Peyer's patch (tissue), 4 donors: ENCODE measurements around the gene PDHB. TPM values are rescaled to one million over a fixed set of nuclear protein-coding genes. Genes with fewer than 3 reads are reported as not detected.

ENCODE experiments used
- DNase-seq, 3 donors: peaks; one replicate each; pipeline ENCODE4 v3.0.0-alpha.2; 2017 to 2019
- H3K27ac ChIP-seq, 4 donors: fragments of 200-600 bp; sonication (generic); one replicate each; pipeline ENCODE4 v1.5.1; 2016 to 2019
- H3K27me3 ChIP-seq, 2 donors: fragments of 200-600 bp; sonication (generic); one replicate each; pipeline ENCODE4 v1.5.1; 2019
- H3K36me3 ChIP-seq, 3 donors: fragments of 200-600 bp; sonication (generic); one replicate each; pipeline ENCODE4 v1.5.1; 2016 to 2019
- H3K4me1 ChIP-seq, 4 donors: fragments of 200-600 bp; sonication (generic); one replicate each; pipeline ENCODE4 v1.5.1; 2016 to 2019
- H3K4me3 ChIP-seq, 4 donors: fragments of 200-600 bp; sonication (generic); 1 replicate in 3 of 4; 2 replicates in 1 of 4; pipeline ENCODE4 v1.5.1; 2016 to 2019; ENCODE audit warnings: mild to moderate bottlenecking in 1 of 4
- H3K9me3 ChIP-seq, 4 donors: fragments of 200-600 bp; sonication (generic); one replicate each; pipeline ENCODE4 v1.5.1; 2016 to 2019; ENCODE audit warnings: mild to moderate bottlenecking in 1 of 4
- CTCF ChIP-seq, 6 experiments: fragments of 450-650 bp in 4 of 6; fragments of 200-600 bp in 2 of 6; sonication (generic) in 1 of 6; IDR thresholded peaks; one replicate each; pipeline ENCODE4 v1.5.1; 2017 to 2019; ENCODE audit warnings: antibody characterized with exemption in 6 of 6, mild to moderate bottlenecking in 3 of 6, moderate library complexity in 1 of 6
- POLR2A ChIP-seq, 2 donors: fragments of 450-650 bp; IDR thresholded peaks; one replicate each; pipeline ENCODE4 v1.5.1; 2017; ENCODE audit warnings: antibody characterized with exemption in 2 of 2, mild to moderate bottlenecking in 2 of 2, moderate library complexity in 2 of 2
- total RNA-seq, 4 donors: library from RNA; depleted of rRNA; stranded (reverse); fragments of >200 nt; gene quantifications; one replicate each; pipeline ENCODE4 v1.1.0, GENCODE V29; 2016

The PDHB gene
- total RNA-seq, 4 donors from 2014 or later, result 66.6 to 126 (median 96.8) TPM

- H3K4me3 ChIP-seq, result no peak overlapping the region
- TF ChIP-seq CTCF (IDR thresholded peaks at IDR 0.05) (no peak), POLR2A (IDR thresholded peaks at IDR 0.05) (no peak)
- no peak for DNase-seq
- H3K9me3 ChIP-seq, result no peaks in the 10 kb centered on the region
- no peaks in the 10 kb centered on the region for H3K27me3 ChIP-seq
- no peaks in the 10 kb centered on the region for H3K4me1 ChIP-seq
- no peak overlapping the region for H3K27ac ChIP-seq
- no peaks in the 10 kb centered on the region for H3K36me3 ChIP-seq
Observed at GRCh38 chr3:58379351-58380073, 54.1 kb downstream of the PDHB start.

GRCh38 chr3:58377750-58378149, 55.9 kb downstream of the PDHB start:
- Histone ChIP-seq H3K27me3 (no peaks in the 10 kb centered on the region), H3K9me3 (no peaks in the 10 kb centered on the region), H3K4me1 (no peaks in the 10 kb centered on the region), H3K4me3 (no peak overlapping the region), H3K36me3 (no peaks in the 10 kb centered on the region), H3K27ac (no peak overlapping the region)
- no peak for DNase-seq
- TF ChIP-seq CTCF (IDR thresholded peaks at IDR 0.05) (no peak), POLR2A (IDR thresholded peaks at IDR 0.05) (no peak)

Other genes starting within 250 kb of the PDHB start
- gene DNASE1L3, start 222.9 kb downstream of the PDHB start, total RNA-seq, result 10 to 100 TPM in 1 of 4 donors, 1 to 10 TPM in 3; 1.9 to 47.0 (median 3.9) TPM
- gene ABHD6, start 196.0 kb downstream of the PDHB start, total RNA-seq, result 10 to 100 TPM in 3 of 4 donors, 1 to 10 TPM in 1; 9.1 to 97.6 (median 55.7) TPM
- 10 to 100 TPM in 3 of 4 donors, 1 to 10 TPM in 1; 9.9 to 23.1 (median 13.4) TPM for gene RPP14, start 127.6 kb downstream of the PDHB start, total RNA-seq
- 10 to 100 TPM in 1 of 4 donors, 1 to 10 TPM in 2, not detected in 1; 4.8 to 12.8 (median 6.5) TPM for gene HTD2, start 127.3 kb downstream of the PDHB start, total RNA-seq
- 10 to 100 TPM; 15.3 to 73.4 (median 28.4) TPM for gene PXK, start 100.9 kb downstream of the PDHB start, total RNA-seq
- 10 to 100 TPM; 10.3 to 14.9 (median 11.9) TPM for gene KCTD6, start 58.3 kb upstream of the PDHB start, total RNA-seq
- 100 to 1,000 TPM in 3 of 4 donors, 10 to 100 TPM in 1; 54.5 to 162 (median 142) TPM for gene ACOX2, start 103.4 kb upstream of the PDHB start, total RNA-seq
- 10 to 100 TPM; 11.0 to 93.3 (median 24.3) TPM for gene FAM107A, start 143.6 kb upstream of the PDHB start, total RNA-seq
- 100 to 1,000 TPM in 3 of 4 donors, 10 to 100 TPM in 1; 47.0 to 200 (median 135) TPM for gene FAM3D, start 232.9 kb upstream of the PDHB start, total RNA-seq